HG03060 (cell line): Measurements from ENCODE around the gene COL8A1.
A peak's percentile ranks its signal among the peaks of the same experiment; 100 is the strongest.
"Not testable (repeated sequence)": the region's sequence is repeated elsewhere in the genome, so short reads cannot be mapped to it uniquely, and the experiment has no call there.

Experiments
- ATAC-seq: cut with Tn5 transposase; IDR thresholded peaks from one replicate; pipeline ENCODE4 v1.9.1; 2021; ENCODE audit warnings: low read depth, moderate number of reproducible peaks; ENCODE audit not compliant: unreplicated experiment

COL8A1 gene

DNA sequence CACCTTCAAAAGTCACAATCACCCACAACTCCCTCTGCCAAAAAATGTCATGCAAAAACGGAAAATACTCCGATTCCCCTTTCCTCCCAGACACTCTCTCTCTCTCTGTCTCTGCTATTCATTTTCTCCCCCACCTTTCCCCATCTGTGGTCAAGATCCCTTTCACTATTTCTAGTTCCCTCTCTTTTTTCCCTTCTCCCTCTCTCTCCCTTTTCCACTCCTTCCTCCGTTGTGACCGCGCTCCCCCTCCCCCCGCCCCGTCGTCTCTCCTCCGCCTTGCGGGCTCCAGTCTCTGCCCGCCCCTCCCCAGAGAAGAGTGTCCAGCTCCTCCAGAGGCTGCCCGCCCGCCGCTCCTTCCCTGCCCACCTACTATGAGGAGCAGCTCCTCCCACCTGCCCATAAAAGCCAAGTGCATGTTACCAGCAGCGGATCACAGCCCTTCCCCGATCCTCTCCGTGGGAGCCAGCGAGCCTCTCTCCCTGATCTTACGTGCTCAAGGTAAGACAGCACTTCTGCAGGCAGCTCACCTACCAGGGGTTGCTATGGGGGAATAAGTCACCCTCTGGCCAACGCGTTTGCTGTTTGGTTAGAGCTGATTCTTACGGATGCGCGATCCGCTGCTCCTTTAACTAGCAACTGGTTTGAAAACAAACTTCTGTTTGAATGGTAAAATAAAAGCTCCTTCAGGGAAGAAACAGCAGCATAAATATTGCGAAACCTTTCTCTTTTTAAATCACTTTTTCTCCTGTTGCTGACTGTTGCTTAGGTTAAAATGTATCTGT lies at the start of gene COL8A1:
Gene COL8A1, plus strand, starts transcription at position 428 of the 782 bp plus-strand sequence. CDS start 152,089 bp downstream, outside the sequence.
- ATAC-seq = no peak

- ATAC-seq = not testable (repeated sequence)
These were observed 49.2 kb upstream of the COL8A1 start for GRCh38 chr3:99589168-99589567.

- no peak for ATAC-seq
These were observed 38.5 kb upstream of the COL8A1 start for GRCh38 chr3:99599894-99600293.

GRCh38 chr3:99601515-99601914 lies 36.9 kb upstream of the COL8A1 start:
- ATAC-seq = no peak

- no peak for ATAC-seq
These were observed 36.2 kb upstream of the COL8A1 start for GRCh38 chr3:99602183-99602582.

GRCh38 chr3:99607151-99607550 lies 31.2 kb upstream of the COL8A1 start:
- ATAC-seq = no peak

DNA sequence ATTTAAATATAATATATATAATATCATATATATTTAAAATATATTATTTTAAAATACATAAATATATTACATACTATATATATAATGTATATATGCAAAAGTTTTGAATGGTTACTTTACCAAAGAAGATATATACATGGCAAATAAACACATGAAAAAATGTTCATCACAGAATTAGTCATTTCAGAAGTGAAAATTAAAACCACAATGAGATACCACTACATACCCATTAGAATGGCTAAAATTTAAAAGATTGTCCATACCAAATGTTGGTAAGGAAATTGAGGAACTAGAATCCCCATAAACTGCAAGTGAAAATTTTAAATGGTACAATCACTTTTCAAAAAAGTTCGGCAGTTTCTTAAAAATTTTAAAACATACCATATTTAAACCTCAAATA lies 23.6 kb upstream of the COL8A1 start:
- no peak for ATAC-seq

- ATAC-seq = no peak
These were observed 18.2 kb upstream of the COL8A1 start for GRCh38 chr3:99620077-99620767.

DNA sequence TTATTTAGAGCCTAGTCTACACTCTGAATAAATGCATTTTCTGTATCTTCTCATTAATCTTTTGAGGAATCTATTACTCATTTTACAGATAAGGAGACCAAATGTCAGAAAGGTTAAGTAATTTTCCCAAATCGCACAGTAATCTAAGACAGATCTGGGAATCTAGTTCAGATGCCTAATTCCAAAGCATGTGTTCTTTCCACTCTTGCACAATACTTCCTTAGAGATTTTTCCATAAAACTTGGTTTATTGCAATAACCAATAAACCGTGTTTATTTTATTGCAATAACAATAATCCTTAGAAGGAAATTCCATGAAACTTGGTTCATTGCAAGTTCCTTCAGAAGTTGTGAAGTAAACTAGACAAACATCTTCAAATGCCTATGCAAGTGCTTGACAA lies 17.4 kb upstream of the COL8A1 start:
- no peak for ATAC-seq

DNA sequence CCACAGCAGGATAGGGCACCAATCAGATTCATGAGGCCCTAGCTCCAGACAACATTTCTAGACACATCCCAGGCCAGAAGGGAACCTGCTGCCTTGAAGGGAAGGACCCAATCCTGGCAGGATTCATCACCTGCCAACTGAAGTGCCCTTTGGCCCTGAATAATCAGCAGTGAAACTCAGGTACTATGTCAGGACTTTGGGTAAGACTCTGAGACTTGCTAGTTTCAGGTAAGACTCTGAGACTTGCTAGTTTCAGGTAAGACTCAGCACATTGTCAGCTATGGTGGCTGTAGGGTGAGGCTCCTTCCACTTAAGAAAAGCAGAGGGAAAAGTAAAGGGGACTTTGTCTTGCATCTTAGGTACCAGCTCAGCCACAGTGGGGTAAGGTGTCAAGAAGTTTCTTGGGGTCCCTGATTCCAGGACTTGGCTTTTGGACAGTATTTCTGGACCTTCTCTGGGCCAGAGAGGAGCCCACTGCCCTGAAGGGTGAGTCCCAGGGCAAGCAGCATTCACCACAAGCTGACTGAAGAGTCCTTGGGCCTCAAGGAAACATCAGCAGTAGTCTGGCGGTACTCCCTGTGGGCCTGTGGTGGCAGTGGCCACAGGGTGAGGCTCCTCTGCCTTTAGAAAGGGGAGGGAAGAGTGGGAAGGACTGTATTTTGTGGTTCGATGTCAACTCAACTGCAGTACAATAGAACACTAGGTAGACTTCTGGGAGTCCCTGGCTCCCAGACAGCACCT lies 13.7 kb upstream of the COL8A1 start:
- no peak for ATAC-seq

GRCh38 chr3:99625237-99625622 lies 13.2 kb upstream of the COL8A1 start:
- ATAC-seq = no peak

DNA sequence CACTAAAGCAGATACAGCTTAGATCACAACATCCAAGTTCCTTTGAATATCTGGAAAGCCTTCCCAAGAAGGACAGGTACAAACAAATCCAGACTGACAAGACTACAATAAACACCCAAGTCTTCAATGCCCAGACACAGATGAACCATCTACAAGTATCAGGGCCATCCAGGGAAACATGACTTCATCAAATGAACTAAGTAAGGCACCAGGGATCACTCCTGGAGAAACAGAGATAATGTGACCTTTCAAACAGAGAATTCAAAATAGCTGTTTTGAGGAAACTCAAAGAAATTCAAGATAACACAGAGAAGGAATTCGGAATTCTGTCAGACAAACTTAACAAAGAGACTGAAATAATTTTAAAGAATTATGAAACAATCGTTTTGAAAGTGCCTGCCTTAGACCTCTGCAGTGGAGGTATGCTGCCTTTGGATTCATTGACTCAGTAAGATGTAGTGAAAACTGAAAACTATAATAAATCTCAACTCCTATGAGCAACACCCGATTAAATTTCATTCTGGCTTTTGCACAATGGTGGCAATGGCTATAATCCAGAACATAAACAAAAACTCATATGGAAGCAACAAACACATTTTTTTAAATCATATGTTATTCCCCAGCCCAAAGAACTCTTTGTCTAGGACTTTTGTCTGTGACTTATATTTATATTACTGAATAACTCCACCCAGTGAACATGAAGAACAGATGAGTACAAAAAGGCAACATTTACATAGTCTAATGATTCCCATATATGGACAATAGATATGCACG lies 12.6 kb upstream of the COL8A1 start:
- no peak for ATAC-seq

- ATAC-seq = peak; percentile 71
These were observed 12.0 kb upstream of the COL8A1 start for GRCh38 chr3:99626417-99626788.

DNA sequence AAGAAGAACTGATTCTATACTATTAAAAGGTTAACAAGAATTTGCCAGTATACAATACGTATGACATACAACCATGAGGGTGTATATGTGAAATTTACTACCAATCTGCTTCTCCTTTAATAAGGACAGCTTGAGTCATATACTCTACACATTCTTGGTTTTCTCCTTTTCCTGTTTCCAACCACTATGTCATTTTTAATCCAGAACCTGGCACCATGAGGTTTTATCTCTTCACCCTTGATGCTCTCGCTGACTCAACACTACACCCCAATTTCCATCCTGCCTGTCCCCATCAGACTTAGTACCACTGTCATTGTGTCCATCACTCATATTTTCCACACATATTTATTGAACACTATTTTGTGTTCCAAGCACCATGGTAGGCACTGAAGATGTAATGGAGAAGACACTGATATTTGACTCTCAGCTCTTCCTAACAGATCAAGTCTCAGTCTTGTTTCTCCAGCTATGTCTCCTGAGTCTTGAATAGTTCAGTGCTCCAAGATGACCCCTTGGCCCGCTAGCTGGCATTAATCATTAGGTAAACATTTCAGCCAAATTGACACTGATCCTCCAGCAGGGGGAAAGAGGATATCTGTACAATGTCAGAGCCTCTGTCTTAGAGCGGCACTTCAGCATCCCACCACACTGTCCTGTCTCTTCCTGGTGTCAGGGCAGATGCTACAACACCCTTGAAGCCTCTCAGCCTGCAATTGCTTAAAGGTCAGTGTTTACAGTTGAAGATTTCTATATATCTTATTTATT lies 11.2 kb upstream of the COL8A1 start:
- no peak for ATAC-seq

GRCh38 chr3:99630815-99631214 lies 7.6 kb upstream of the COL8A1 start:
- no peak for ATAC-seq

- ATAC-seq = peak; percentile 78
These were observed 4.4 kb upstream of the COL8A1 start for GRCh38 chr3:99633887-99634558.

DNA sequence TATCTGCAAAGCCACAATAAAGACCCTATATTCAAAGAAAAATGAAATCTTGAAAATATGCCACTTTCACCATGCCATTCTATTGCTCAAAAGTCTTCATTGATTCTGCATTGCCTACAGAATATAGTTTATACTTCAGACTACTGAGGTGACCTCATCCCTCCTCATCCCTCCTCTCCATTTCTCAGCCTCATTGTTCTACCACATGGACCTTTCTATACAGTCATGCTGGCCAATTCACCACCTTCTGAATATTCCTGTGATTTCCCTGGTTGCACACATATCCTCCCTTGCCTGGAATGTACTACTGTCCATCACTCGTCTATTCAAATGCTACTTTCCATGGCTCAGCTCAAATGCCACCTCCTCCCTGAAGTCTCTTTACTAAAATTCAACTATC lies 3.5 kb upstream of the COL8A1 start:
- ATAC-seq = no peak

- ATAC-seq = no peak
These were observed 3.0 kb upstream of the COL8A1 start for GRCh38 chr3:99635348-99635747.

- ATAC-seq = no peak
These were observed 1.4 kb upstream of the COL8A1 start for GRCh38 chr3:99637016-99637367.
